DOHH2 (cell line): Measurements from ENCODE around the gene SERPINH1.

ENCODE experiments used
- EZH2phosphoT487 ChIP-seq: fragments of 200-600 bp; sonication (generic); IDR thresholded peaks from 2 replicates; pipeline ENCODE4 v1.6.1; 2017; ENCODE audit warnings: borderline replicate concordance, mild to moderate bottlenecking, antibody characterized with exemption, low read length, moderate library complexity, mixed read lengths
- TF ChIP-seq, protein P1 (sequence below): fragments of 200-600 bp; sonication (generic); IDR thresholded peaks from one replicate; pipeline ENCODE4 v1.5.1; 2014; ENCODE audit warnings: antibody characterized with exemption, mild to moderate bottlenecking, low read depth, low read length; ENCODE audit not compliant: poor library complexity, severe bottlenecking

DNA sequence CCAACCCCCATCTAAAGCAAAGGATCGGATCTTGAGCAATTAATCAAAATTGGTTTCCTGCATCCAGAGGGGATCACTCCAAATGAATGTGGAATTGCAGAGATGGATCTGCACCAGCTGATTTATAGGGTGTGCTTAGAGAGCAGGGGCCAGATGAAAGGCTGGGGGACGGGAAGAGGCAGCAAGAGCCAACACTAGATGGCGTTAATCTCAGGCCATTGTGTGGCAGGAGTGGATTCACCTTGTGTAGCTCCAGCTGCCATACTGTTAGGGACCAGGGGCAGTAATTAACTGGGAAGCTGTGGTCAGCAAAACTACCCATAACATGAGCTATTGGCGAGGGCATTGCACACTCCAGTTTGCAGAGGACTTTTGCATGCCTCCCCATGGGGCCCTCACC is 35.6 kb downstream of the SERPINH1 start:
- TF ChIP-seq, protein P1, sequence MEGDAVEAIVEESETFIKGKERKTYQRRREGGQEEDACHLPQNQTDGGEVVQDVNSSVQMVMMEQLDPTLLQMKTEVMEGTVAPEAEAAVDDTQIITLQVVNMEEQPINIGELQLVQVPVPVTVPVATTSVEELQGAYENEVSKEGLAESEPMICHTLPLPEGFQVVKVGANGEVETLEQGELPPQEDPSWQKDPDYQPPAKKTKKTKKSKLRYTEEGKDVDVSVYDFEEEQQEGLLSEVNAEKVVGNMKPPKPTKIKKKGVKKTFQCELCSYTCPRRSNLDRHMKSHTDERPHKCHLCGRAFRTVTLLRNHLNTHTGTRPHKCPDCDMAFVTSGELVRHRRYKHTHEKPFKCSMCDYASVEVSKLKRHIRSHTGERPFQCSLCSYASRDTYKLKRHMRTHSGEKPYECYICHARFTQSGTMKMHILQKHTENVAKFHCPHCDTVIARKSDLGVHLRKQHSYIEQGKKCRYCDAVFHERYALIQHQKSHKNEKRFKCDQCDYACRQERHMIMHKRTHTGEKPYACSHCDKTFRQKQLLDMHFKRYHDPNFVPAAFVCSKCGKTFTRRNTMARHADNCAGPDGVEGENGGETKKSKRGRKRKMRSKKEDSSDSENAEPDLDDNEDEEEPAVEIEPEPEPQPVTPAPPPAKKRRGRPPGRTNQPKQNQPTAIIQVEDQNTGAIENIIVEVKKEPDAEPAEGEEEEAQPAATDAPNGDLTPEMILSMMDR, result peak; percentile 90
- no peak for TF ChIP-seq EZH2phosphoT487
